GM12873 (cell line): ENCODE results near the gene TRPV3.

Experiments
- TF ChIP-seq, protein P1 (sequence below): IDR thresholded peaks from 2 replicates; pipeline ENCODE4 v1.5.1; 2012; ENCODE audit warnings: low read depth, mild to moderate bottlenecking, moderate library complexity, low read length, control low read depth; ENCODE audit not compliant: insufficient read depth; ENCODE audit errors: missing control alignments

Gene TRPV3

DNA sequence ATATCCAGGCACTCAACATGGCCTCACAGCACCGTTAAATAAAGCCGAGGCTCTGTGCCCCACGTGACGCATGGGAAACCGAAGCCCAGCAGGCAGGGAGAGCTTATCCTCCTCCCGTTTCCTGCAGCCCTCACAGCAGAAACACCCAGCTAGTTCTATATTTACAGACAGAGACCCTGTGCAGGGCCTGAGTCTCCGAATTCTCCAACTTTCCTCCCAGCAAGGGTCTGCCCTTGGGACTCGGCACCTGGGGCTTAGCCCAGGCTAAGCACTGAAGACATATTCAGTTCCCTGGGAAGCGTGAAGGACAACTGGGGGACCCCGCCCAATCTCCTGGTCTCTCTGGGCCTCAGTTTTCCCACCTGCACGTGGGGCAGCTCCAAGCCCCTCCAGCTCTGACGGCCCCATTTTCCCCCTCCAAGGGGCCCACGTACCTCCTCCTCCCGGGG lies 29.2 kb downstream of the TRPV3 start:
- TF ChIP-seq, protein P1, sequence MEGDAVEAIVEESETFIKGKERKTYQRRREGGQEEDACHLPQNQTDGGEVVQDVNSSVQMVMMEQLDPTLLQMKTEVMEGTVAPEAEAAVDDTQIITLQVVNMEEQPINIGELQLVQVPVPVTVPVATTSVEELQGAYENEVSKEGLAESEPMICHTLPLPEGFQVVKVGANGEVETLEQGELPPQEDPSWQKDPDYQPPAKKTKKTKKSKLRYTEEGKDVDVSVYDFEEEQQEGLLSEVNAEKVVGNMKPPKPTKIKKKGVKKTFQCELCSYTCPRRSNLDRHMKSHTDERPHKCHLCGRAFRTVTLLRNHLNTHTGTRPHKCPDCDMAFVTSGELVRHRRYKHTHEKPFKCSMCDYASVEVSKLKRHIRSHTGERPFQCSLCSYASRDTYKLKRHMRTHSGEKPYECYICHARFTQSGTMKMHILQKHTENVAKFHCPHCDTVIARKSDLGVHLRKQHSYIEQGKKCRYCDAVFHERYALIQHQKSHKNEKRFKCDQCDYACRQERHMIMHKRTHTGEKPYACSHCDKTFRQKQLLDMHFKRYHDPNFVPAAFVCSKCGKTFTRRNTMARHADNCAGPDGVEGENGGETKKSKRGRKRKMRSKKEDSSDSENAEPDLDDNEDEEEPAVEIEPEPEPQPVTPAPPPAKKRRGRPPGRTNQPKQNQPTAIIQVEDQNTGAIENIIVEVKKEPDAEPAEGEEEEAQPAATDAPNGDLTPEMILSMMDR, result no peak

DNA sequence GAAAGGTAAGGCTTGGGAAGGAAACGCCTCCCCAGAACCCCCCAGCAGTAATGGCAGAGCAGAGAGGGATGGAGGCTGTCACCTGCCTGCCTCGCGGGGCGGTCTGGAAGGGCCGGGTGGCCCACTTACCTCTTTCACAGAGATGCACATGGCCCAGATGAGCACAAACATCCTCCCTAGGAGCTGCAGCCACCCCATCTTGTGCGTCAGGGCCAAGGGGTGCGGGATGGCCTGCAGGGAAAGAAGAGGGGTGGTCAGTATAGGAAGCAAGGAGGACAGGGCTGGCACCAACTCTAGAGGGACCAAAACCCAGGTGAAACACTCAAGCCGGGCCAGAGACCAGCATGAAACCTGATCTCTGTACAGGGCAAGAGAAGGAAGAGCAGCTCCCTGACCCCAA lies 29.7 kb downstream of the TRPV3 start:
- TF ChIP-seq, protein P1, result no peak

DNA sequence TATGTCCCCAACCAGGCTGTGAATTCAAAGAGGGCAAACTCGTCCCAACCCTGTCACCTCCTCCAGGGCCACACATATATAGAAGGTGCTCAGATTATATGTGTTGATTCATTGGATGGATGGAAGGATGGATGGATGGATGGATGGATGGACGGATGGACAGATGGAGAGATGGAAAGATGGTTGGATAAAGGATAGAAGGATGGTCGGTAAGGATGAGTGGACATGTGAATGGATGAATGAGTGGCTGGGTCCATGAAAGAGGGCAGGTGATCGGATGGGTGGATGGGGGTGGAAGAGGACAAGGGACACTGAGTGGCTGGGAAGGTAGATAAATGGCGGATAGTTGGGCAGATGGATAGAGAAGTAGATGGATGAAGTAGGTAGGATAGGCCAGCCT lies 30.1 kb downstream of the TRPV3 start:
- TF ChIP-seq, protein P1, result no peak

DNA sequence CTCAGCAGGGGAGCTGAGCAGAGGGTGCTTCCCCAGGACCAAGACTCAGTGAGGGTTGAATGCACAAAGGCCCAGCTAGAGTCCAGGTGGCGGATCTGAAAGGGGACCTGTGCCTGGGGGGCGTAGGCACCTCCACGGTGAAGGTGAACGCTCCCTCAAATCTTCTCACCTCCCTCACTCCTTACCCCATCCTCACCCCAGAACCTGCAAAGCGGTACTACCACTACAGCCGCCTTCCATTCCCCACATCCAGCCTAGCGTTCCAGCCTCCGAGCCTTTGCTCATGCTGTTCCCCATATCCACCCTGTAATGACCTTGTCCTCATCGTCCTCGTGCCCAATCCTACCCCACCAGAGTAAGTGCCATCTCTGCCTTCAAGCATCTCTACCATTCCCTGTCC lies 30.6 kb downstream of the TRPV3 start:
- TF ChIP-seq, protein P1, result no peak

DNA sequence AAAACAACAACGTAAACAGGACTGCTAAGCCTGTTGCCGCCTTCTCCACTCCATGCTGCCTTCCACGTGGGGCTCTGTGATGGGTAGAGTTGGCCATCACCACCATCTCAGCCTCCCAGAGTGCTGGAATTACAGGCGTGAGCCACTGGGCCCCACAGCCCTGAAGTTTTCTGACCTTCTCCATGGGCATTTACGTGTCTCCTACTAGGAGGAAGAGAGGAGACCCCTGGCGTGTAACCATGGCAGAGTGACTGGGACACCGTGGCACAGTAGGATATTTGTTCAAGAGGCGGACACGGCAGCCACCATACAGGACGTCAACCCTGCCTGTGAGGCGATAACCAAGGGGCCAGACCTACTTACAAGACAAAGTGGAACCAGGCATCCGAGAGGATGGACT lies 31.1 kb downstream of the TRPV3 start:
- TF ChIP-seq, protein P1, result no peak

DNA sequence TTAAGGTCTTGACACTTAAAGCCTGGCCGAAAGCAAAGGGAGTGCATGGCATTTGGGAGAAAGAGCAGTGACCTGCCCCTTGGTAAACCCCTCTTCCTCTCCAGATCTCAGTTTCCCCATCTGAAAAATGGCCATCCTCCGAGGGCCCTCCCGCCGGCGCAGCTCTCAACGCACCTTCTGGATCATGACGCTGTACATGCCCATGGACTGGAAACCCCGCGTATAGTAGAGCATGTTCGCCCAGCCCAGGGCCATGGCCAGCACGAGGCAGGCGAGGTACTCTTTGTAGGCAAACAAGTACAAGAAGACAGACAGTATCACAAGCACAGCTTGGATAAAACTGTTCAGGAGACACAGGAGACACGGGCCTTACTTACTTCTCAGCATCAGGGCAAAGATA lies 33.6 kb downstream of the TRPV3 start:
- TF ChIP-seq, protein P1, result no peak

DNA sequence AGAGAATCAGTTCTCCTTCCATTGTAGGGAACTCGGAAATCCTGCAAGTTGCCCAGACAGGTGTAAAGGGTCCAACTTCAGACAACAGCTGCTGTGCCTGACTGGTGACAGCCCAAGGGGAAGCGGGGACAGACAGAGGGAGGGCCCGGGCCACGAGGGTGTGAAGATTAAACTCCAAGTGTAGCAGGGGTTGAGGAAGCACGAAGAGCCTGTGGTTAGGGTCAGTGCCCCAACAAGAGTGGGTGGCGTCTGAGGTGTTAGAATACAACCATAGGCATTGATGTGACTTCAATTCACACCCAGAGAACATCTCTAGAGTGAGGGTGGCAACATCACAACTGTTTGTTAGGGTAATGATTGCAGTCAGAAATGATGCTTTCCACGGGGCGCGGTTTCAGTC lies 42.7 kb downstream of the TRPV3 start:
- TF ChIP-seq, protein P1, result no peak
